ES-I3 (cell line): Measurements from ENCODE around the gene GFRA4.

Experiments
- H3K36me3 ChIP-seq: 2 replicates; pipeline ENCODE4 v1.6.1; 2013; ENCODE audit warnings: mild to moderate bottlenecking, low read length, control low read depth, moderate library complexity; ENCODE audit not compliant: insufficient read depth
- H3K4me1 ChIP-seq: 2 replicates; pipeline ENCODE4 v1.6.1; 2013; ENCODE audit warnings: mild to moderate bottlenecking, control low read depth, low read length; ENCODE audit not compliant: insufficient read depth
- H3K9ac ChIP-seq: 2 replicates; pipeline ENCODE4 v1.6.1; 2013; ENCODE audit warnings: low read depth, mild to moderate bottlenecking, low read length, moderate library complexity
- H3K9me3 ChIP-seq: 2 replicates; pipeline ENCODE4 v1.6.1; 2013; ENCODE audit warnings: mild to moderate bottlenecking, low read length, moderate library complexity; ENCODE audit not compliant: control insufficient read depth, insufficient read depth

Gene GFRA4

GRCh38 chr20:3699037-3699436, 35.8 kb upstream of the GFRA4 start:
- Histone ChIP-seq H3K36me3 (no peaks in the 10 kb centered on the region), H3K9me3 (no peaks in the 10 kb centered on the region), H3K4me1 (no peaks in the 10 kb centered on the region), H3K9ac (no peak overlapping the region)

GRCh38 chr20:3698591-3699001, 35.4 kb upstream of the GFRA4 start:
- Histone ChIP-seq H3K9ac (no peak overlapping the region), H3K9me3 (no peaks in the 10 kb centered on the region), H3K36me3 (no peaks in the 10 kb centered on the region), H3K4me1 (no peaks in the 10 kb centered on the region)

GRCh38 chr20:3697588-3698305, 34.5 kb upstream of the GFRA4 start:
- Histone ChIP-seq H3K36me3 (no peaks in the 10 kb centered on the region), H3K4me1 (no peaks in the 10 kb centered on the region), H3K9ac (no peak overlapping the region), H3K9me3 (no peaks in the 10 kb centered on the region)

GRCh38 chr20:3696745-3697587, 33.8 kb upstream of the GFRA4 start:
- Histone ChIP-seq H3K36me3 (no peaks in the 10 kb centered on the region), H3K4me1 (no peaks in the 10 kb centered on the region), H3K9me3 (no peaks in the 10 kb centered on the region), H3K9ac (no peak overlapping the region)

GRCh38 chr20:3696200-3696599, 33.0 kb upstream of the GFRA4 start:
- Histone ChIP-seq H3K9ac (no peak overlapping the region), H3K4me1 (no peaks in the 10 kb centered on the region), H3K9me3 (no peaks in the 10 kb centered on the region), H3K36me3 (no peaks in the 10 kb centered on the region)

- no peaks in the 10 kb centered on the region for H3K4me1 ChIP-seq
- no peaks in the 10 kb centered on the region for H3K36me3 ChIP-seq
- H3K9ac ChIP-seq, result no peak overlapping the region
- no peaks in the 10 kb centered on the region for H3K9me3 ChIP-seq
These were observed 31.7 kb upstream of the GFRA4 start for GRCh38 chr20:3694864-3695263.

- Histone ChIP-seq H3K4me1 (no peaks in the 10 kb centered on the region), H3K36me3 (no peaks in the 10 kb centered on the region), H3K9ac (no peak overlapping the region), H3K9me3 (no peaks in the 10 kb centered on the region)
These were observed 30.2 kb upstream of the GFRA4 start for GRCh38 chr20:3693376-3693775.

GRCh38 chr20:3692706-3693294, 29.6 kb upstream of the GFRA4 start:
- H3K9me3 ChIP-seq, result no peaks in the 10 kb centered on the region
- H3K36me3 ChIP-seq, result no peaks in the 10 kb centered on the region
- no peaks in the 10 kb centered on the region for H3K4me1 ChIP-seq
- no peak overlapping the region for H3K9ac ChIP-seq

- Histone ChIP-seq H3K9ac (no peak overlapping the region), H3K36me3 (no peaks in the 10 kb centered on the region), H3K9me3 (no peaks in the 10 kb centered on the region), H3K4me1 (peaks cover 6% of the 10 kb centered on the region; the same call in 1 of the 2 replicates)
These were observed 28.7 kb upstream of the GFRA4 start for GRCh38 chr20:3691897-3692296.

GRCh38 chr20:3691306-3691705, 28.1 kb upstream of the GFRA4 start:
- Histone ChIP-seq H3K36me3 (no peaks in the 10 kb centered on the region), H3K9me3 (no peaks in the 10 kb centered on the region), H3K9ac (no peak overlapping the region), H3K4me1 (peaks cover 6% of the 10 kb centered on the region; the same call in 1 of the 2 replicates)

- H3K9me3 ChIP-seq, result no peaks in the 10 kb centered on the region
- peaks cover 7% of the 10 kb centered on the region; the same call in 1 of the 2 replicates for H3K4me1 ChIP-seq
- H3K36me3 ChIP-seq, result no peaks in the 10 kb centered on the region
- H3K9ac ChIP-seq, result no peak overlapping the region
These were observed 27.2 kb upstream of the GFRA4 start for GRCh38 chr20:3690413-3690812.

GRCh38 chr20:3689978-3690377, 26.8 kb upstream of the GFRA4 start:
- H3K36me3 ChIP-seq, result no peaks in the 10 kb centered on the region
- H3K9me3 ChIP-seq, result no peaks in the 10 kb centered on the region
- H3K9ac ChIP-seq, result no peak overlapping the region

GRCh38 chr20:3687655-3688054, 24.5 kb upstream of the GFRA4 start:
- Histone ChIP-seq H3K9me3 (no peaks in the 10 kb centered on the region), H3K9ac (no peak overlapping the region), H3K36me3 (no peaks in the 10 kb centered on the region), H3K4me1 (peaks cover 20% of the 10 kb centered on the region)

More at GRCh38 chr20:3689978-3690377, 26.8 kb upstream of the GFRA4 start:
- peaks cover 12% of the 10 kb centered on the region for H3K4me1 ChIP-seq

GRCh38 chr20:3686867-3687321, 23.7 kb upstream of the GFRA4 start:
- Histone ChIP-seq H3K36me3 (no peaks in the 10 kb centered on the region), H3K4me1 (peaks cover 20% of the 10 kb centered on the region), H3K9me3 (no peaks in the 10 kb centered on the region), H3K9ac (no peak overlapping the region)
